ENCODE results near the gene GJD4. TPM values are rescaled to one million over a fixed set of nuclear protein-coding genes. Genes with fewer than 3 reads are reported as not detected.
A peak's percentile ranks its signal among the peaks of the same experiment; 100 is the strongest.

Gene GJD4
- total RNA-seq, 1 donor from 2014 or later = not detected

- H3K36me3 ChIP-seq (ENCODE audit: control insufficient read depth, insufficient read depth, low read length) = no peaks in the 10 kb centered on the region
- no peak for TF ChIP-seq CTCF (IDR thresholded peaks at IDR 0.05; ENCODE audit: insufficient read depth, low read length, severe bottlenecking)
- FAIRE-seq (no peak), DNase-seq (ENCODE audit: low read depth) (no peak)
- no peak overlapping the region for H3K4me3 ChIP-seq (ENCODE audit: low read depth, low read length)
- peaks cover 3% of the 10 kb centered on the region for H3K27me3 ChIP-seq (ENCODE audit: control insufficient read depth, insufficient read depth, low read length)
These were observed 7.4 kb downstream of the GJD4 start for GRCh38 chr10:35612385-35613106.

GRCh38 chr10:35613107-35613440 is 7.9 kb downstream of the GJD4 start:
- FAIRE-seq (no peak), DNase-seq (ENCODE audit: low read depth) (no peak)
- TF ChIP-seq CTCF (IDR thresholded peaks at IDR 0.05; ENCODE audit: insufficient read depth, low read length, severe bottlenecking) = no peak
- Histone ChIP-seq H3K36me3 (ENCODE audit: control insufficient read depth, insufficient read depth, low read length) (no peaks in the 10 kb centered on the region), H3K4me3 (ENCODE audit: low read depth, low read length) (no peak overlapping the region), H3K27me3 (ENCODE audit: control insufficient read depth, insufficient read depth, low read length) (peaks cover 1% of the 10 kb centered on the region)

GRCh38 chr10:35613597-35614226 is 8.6 kb downstream of the GJD4 start:
- Histone ChIP-seq H3K27me3 (ENCODE audit: control insufficient read depth, insufficient read depth, low read length) (no peaks in the 10 kb centered on the region), H3K36me3 (ENCODE audit: control insufficient read depth, insufficient read depth, low read length) (no peaks in the 10 kb centered on the region), H3K4me3 (ENCODE audit: low read depth, low read length) (no peak overlapping the region)
- DNase-seq (ENCODE audit: low read depth) = peak; percentile 41
- peak; percentile 34 for TF ChIP-seq CTCF (IDR thresholded peaks at IDR 0.05; ENCODE audit: insufficient read depth, low read length, severe bottlenecking)
- no peak for FAIRE-seq

- Histone ChIP-seq H3K4me3 (ENCODE audit: low read depth, low read length) (no peak overlapping the region), H3K36me3 (ENCODE audit: control insufficient read depth, insufficient read depth, low read length) (no peaks in the 10 kb centered on the region), H3K27me3 (ENCODE audit: control insufficient read depth, insufficient read depth, low read length) (no peaks in the 10 kb centered on the region)
- no peak for DNase-seq (ENCODE audit: low read depth)
- no peak for FAIRE-seq
- no peak for TF ChIP-seq CTCF (IDR thresholded peaks at IDR 0.05; ENCODE audit: insufficient read depth, low read length, severe bottlenecking)
These were observed 9.2 kb downstream of the GJD4 start for GRCh38 chr10:35614312-35614711.

- Histone ChIP-seq H3K4me3 (ENCODE audit: low read depth, low read length) (no peak overlapping the region), H3K27me3 (ENCODE audit: control insufficient read depth, insufficient read depth, low read length) (no peaks in the 10 kb centered on the region), H3K36me3 (ENCODE audit: control insufficient read depth, insufficient read depth, low read length) (no peaks in the 10 kb centered on the region)
- peak; percentile 59 for DNase-seq (ENCODE audit: low read depth)
- no peak for TF ChIP-seq CTCF (IDR thresholded peaks at IDR 0.05; ENCODE audit: insufficient read depth, low read length, severe bottlenecking)
- FAIRE-seq = no peak
These were observed 21.9 kb downstream of the GJD4 start for GRCh38 chr10:35626971-35627507.

All from bronchial epithelial cell (primary cell).